ENCODE measurements around the gene OPRL1.

OPRL1 gene

GRCh38 chr20:64042054-64042781, 37.7 kb upstream of the OPRL1 start:
- no peak for DNase-seq (ENCODE audit: low read depth in 2 of 2, low spot score in 1 of 2)

GRCh38 chr20:64043768-64044167, 36.1 kb upstream of the OPRL1 start:
- DNase-seq (ENCODE audit: low read depth in 2 of 2, low spot score in 1 of 2): no peak

GRCh38 chr20:64044484-64045247, 35.2 kb upstream of the OPRL1 start:
- no peak for DNase-seq (ENCODE audit: low read depth in 2 of 2, low spot score in 1 of 2)

- DNase-seq (ENCODE audit: low read depth in 2 of 2, low spot score in 1 of 2): no peak
Measured at GRCh38 chr20:64045346-64046011, 34.4 kb upstream of the OPRL1 start.

GRCh38 chr20:64047046-64047389, 32.9 kb upstream of the OPRL1 start:
- no peak for DNase-seq (ENCODE audit: low read depth in 2 of 2, low spot score in 1 of 2)

- no peak for DNase-seq (ENCODE audit: low read depth in 2 of 2, low spot score in 1 of 2)
Measured at GRCh38 chr20:64047968-64048401, 31.9 kb upstream of the OPRL1 start.

- no peak for DNase-seq (ENCODE audit: low read depth in 2 of 2, low spot score in 1 of 2)
Measured at GRCh38 chr20:64048402-64049044, 31.4 kb upstream of the OPRL1 start.

- DNase-seq (ENCODE audit: low read depth in 2 of 2, low spot score in 1 of 2): no peak
Measured at GRCh38 chr20:64049060-64049877, 30.6 kb upstream of the OPRL1 start, which contains the start of gene SOX18. Gene SOX18, minus strand, starts transcription at chr20:64049639. Its CDS starts 123 bp downstream, at chr20:64049516.

- DNase-seq (ENCODE audit: low read depth in 2 of 2, low spot score in 1 of 2): no peak
Measured at GRCh38 chr20:64049878-64050260, 30.0 kb upstream of the OPRL1 start.

- DNase-seq (ENCODE audit: low read depth in 2 of 2, low spot score in 1 of 2): no peak
Measured at GRCh38 chr20:64050261-64051032, 29.4 kb upstream of the OPRL1 start.

GRCh38 chr20:64051033-64051452, 28.8 kb upstream of the OPRL1 start:
- no peak for DNase-seq (ENCODE audit: low read depth in 2 of 2, low spot score in 1 of 2)

GRCh38 chr20:64051561-64052325, 28.1 kb upstream of the OPRL1 start:
- no peak for DNase-seq (ENCODE audit: low read depth in 2 of 2, low spot score in 1 of 2)

- no peak for DNase-seq (ENCODE audit: low read depth in 2 of 2, low spot score in 1 of 2)
Measured at GRCh38 chr20:64052326-64052722, 27.6 kb upstream of the OPRL1 start.

GRCh38 chr20:64052987-64053840, 26.7 kb upstream of the OPRL1 start:
- no peak for DNase-seq (ENCODE audit: low read depth in 2 of 2, low spot score in 1 of 2)

GRCh38 chr20:64053841-64054661, 25.8 kb upstream of the OPRL1 start:
- no peak for DNase-seq (ENCODE audit: low read depth in 2 of 2, low spot score in 1 of 2)

- DNase-seq (ENCODE audit: low read depth in 2 of 2, low spot score in 1 of 2): no peak
Measured at GRCh38 chr20:64055396-64055892, 24.4 kb upstream of the OPRL1 start.

All from stimulated activated CD8-positive, alpha-beta memory T cell treated with anti-CD3 and anti-CD28 coated beads, Interleukin-4, amount 100 ng/mL, for 4 hours (primary cell).